Left hindlimb (tissue), 1 donor: ENCODE measurements around the gene EFCAB8.
"Not testable (repeated sequence)": the region's sequence is repeated elsewhere in the genome, so short reads cannot be mapped to it uniquely, and the experiment has no call there.

Source experiments
- DNase-seq: peaks from one replicate; pipeline ENCODE4 v3.0.0-alpha.2; 2018

EFCAB8 gene

GRCh38 chr20:32973077-32973717, 114.5 kb downstream of the EFCAB8 start:
- DNase-seq, result no peak

GRCh38 chr20:32974204-32975064, 115.7 kb downstream of the EFCAB8 start:
- not testable (repeated sequence) for DNase-seq

- DNase-seq, result not testable (repeated sequence)
These were observed 116.4 kb downstream of the EFCAB8 start for GRCh38 chr20:32975121-32975520.

- no peak for DNase-seq
These were observed 117.3 kb downstream of the EFCAB8 start for GRCh38 chr20:32975698-32976674.

- no peak for DNase-seq
These were observed 118.0 kb downstream of the EFCAB8 start for GRCh38 chr20:32976746-32977145.

GRCh38 chr20:32977281-32978008, 118.7 kb downstream of the EFCAB8 start:
- DNase-seq, result no peak

- no peak for DNase-seq
These were observed 119.2 kb downstream of the EFCAB8 start for GRCh38 chr20:32978009-32978335.

- no peak for DNase-seq
These were observed 120.7 kb downstream of the EFCAB8 start for GRCh38 chr20:32979201-32979998.

GRCh38 chr20:32980131-32980941, 121.6 kb downstream of the EFCAB8 start:
- no peak for DNase-seq

- no peak for DNase-seq
These were observed 122.3 kb downstream of the EFCAB8 start for GRCh38 chr20:32980990-32981389.

GRCh38 chr20:32982617-32983458, 124.1 kb downstream of the EFCAB8 start:
- DNase-seq, result no peak

- DNase-seq, result no peak
These were observed 124.9 kb downstream of the EFCAB8 start for GRCh38 chr20:32983459-32984112.

- no peak for DNase-seq
These were observed 125.5 kb downstream of the EFCAB8 start for GRCh38 chr20:32984196-32984595.

GRCh38 chr20:32984631-32985354, 126.1 kb downstream of the EFCAB8 start:
- DNase-seq, result no peak

GRCh38 chr20:32985596-32985995, 126.9 kb downstream of the EFCAB8 start:
- DNase-seq, result no peak

- DNase-seq, result no peak
These were observed 127.7 kb downstream of the EFCAB8 start for GRCh38 chr20:32986331-32986966.

- DNase-seq, result no peak
These were observed 128.5 kb downstream of the EFCAB8 start for GRCh38 chr20:32987044-32987825.
